ENCODE measurements around the gene LIFR. TPM values are rescaled to one million over a fixed set of nuclear protein-coding genes. Genes with fewer than 3 reads are reported as not detected.

LIFR gene
- total RNA-seq, 1 donor from 2014 or later: 16.0 TPM

- H3K4me1 Mint-ChIP-seq (ENCODE audit: low read depth, unreplicated experiment): peaks cover 16% of the 10 kb centered on the region
These were observed 83.4 kb downstream of the LIFR start for GRCh38 chr5:38473008-38473407.

GRCh38 chr5:38472541-38472940 lies 83.9 kb downstream of the LIFR start:
- FAIRE-seq: no peak
- Mint-ChIP-seq H3K4me1 (ENCODE audit: low read depth, unreplicated experiment) (peaks cover 20% of the 10 kb centered on the region), H3K9me3 (ENCODE audit: unreplicated experiment) (peaks cover 5% of the 10 kb centered on the region), H3K4me3 (ENCODE audit: unreplicated experiment) (no peak overlapping the region), H3K27me3 (ENCODE audit: low read depth, unreplicated experiment) (peaks cover 7% of the 10 kb centered on the region), H3K27ac (ENCODE audit: unreplicated experiment) (no peak overlapping the region), H3K36me3 (ENCODE audit: low read depth, unreplicated experiment) (peaks cover 2% of the 10 kb centered on the region)
- TF ChIP-seq CTCF (IDR thresholded peaks at IDR 0.05; ENCODE audit: insufficient read depth, low read depth, low read length): no peak
- no peak for TF ChIP-seq EZH2 (IDR thresholded peaks at IDR 0.05; ENCODE audit: insufficient read depth, low read length)
- H2AFZ ChIP-seq (ENCODE audit: low read depth, low read length): no peak overlapping the region
- DNase-seq (ENCODE audit: low read depth): no peak
- no peaks in the 10 kb centered on the region for H4K20me1 ChIP-seq (ENCODE audit: insufficient read depth, low read length)
- no peak overlapping the region for H3K4me2 ChIP-seq (ENCODE audit: low read length)
- peaks cover 14% of the 10 kb centered on the region for H3K4me1 ChIP-seq (ENCODE audit: insufficient read depth, low read length)
- no peaks in the 10 kb centered on the region for H3K9me3 ChIP-seq (ENCODE audit: insufficient read depth, low read depth, low read length)
- no peaks in the 10 kb centered on the region for H3K27me3 ChIP-seq (ENCODE audit: insufficient read depth, low read length)
- no peaks in the 10 kb centered on the region for H3K79me2 ChIP-seq (ENCODE audit: insufficient read depth, low read length)
- H3K4me3 ChIP-seq (ENCODE audit: insufficient read depth, low read depth, low read length): no peak overlapping the region
- H3K36me3 ChIP-seq (ENCODE audit: insufficient read depth, low read length): no peaks in the 10 kb centered on the region
- H3K27ac ChIP-seq (ENCODE audit: low read depth, low read length): no peak overlapping the region
- H3K9ac ChIP-seq (ENCODE audit: low read length): no peak overlapping the region

More at GRCh38 chr5:38473008-38473407, 83.4 kb downstream of the LIFR start:
- Histone ChIP-seq H3K27ac (ENCODE audit: low read depth, low read length) (no peak overlapping the region), H3K4me1 (ENCODE audit: insufficient read depth, low read length) (peaks cover 9% of the 10 kb centered on the region), H4K20me1 (ENCODE audit: insufficient read depth, low read length) (no peaks in the 10 kb centered on the region), H3K36me3 (ENCODE audit: insufficient read depth, low read length) (no peaks in the 10 kb centered on the region), H2AFZ (ENCODE audit: low read depth, low read length) (no peak overlapping the region), H3K9ac (ENCODE audit: low read length) (no peak overlapping the region), H3K4me2 (ENCODE audit: low read length) (no peak overlapping the region), H3K4me3 (ENCODE audit: insufficient read depth, low read depth, low read length) (no peak overlapping the region), H3K9me3 (ENCODE audit: insufficient read depth, low read depth, low read length) (no peaks in the 10 kb centered on the region), H3K79me2 (ENCODE audit: insufficient read depth, low read length) (no peaks in the 10 kb centered on the region), H3K27me3 (ENCODE audit: insufficient read depth, low read length) (no peaks in the 10 kb centered on the region)
- no peak for DNase-seq (ENCODE audit: low read depth)
- H3K9me3 Mint-ChIP-seq (ENCODE audit: unreplicated experiment): peaks cover 5% of the 10 kb centered on the region
- H3K36me3 Mint-ChIP-seq (ENCODE audit: low read depth, unreplicated experiment): peaks cover 2% of the 10 kb centered on the region
- no peak overlapping the region for H3K27ac Mint-ChIP-seq (ENCODE audit: unreplicated experiment)
- no peak for FAIRE-seq
- no peak for TF ChIP-seq CTCF (IDR thresholded peaks at IDR 0.05; ENCODE audit: insufficient read depth, low read depth, low read length)
- TF ChIP-seq EZH2 (IDR thresholded peaks at IDR 0.05; ENCODE audit: insufficient read depth, low read length): no peak
- peaks cover 7% of the 10 kb centered on the region for H3K27me3 Mint-ChIP-seq (ENCODE audit: low read depth, unreplicated experiment)
- no peak overlapping the region for H3K4me3 Mint-ChIP-seq (ENCODE audit: unreplicated experiment)

- peaks cover 7% of the 10 kb centered on the region for H3K27me3 Mint-ChIP-seq (ENCODE audit: low read depth, unreplicated experiment)
- no peak overlapping the region for H3K4me3 ChIP-seq (ENCODE audit: insufficient read depth, low read depth, low read length)
These were observed 84.7 kb downstream of the LIFR start for GRCh38 chr5:38471709-38472108.

More at GRCh38 chr5:38471709-38472108, 84.7 kb downstream of the LIFR start:
- Mint-ChIP-seq H3K4me3 (ENCODE audit: unreplicated experiment) (no peak overlapping the region), H3K9me3 (ENCODE audit: unreplicated experiment) (peaks cover 5% of the 10 kb centered on the region), H3K36me3 (ENCODE audit: low read depth, unreplicated experiment) (peaks cover 2% of the 10 kb centered on the region), H3K27ac (ENCODE audit: unreplicated experiment) (no peak overlapping the region), H3K4me1 (ENCODE audit: low read depth, unreplicated experiment) (peaks cover 22% of the 10 kb centered on the region)
- H3K9ac ChIP-seq (ENCODE audit: low read length): no peak overlapping the region
- H3K27me3 ChIP-seq (ENCODE audit: insufficient read depth, low read length): no peaks in the 10 kb centered on the region
- TF ChIP-seq CTCF (IDR thresholded peaks at IDR 0.05; ENCODE audit: insufficient read depth, low read depth, low read length) (no peak), EZH2 (IDR thresholded peaks at IDR 0.05; ENCODE audit: insufficient read depth, low read length) (no peak)
- no peaks in the 10 kb centered on the region for H3K9me3 ChIP-seq (ENCODE audit: insufficient read depth, low read depth, low read length)
- H3K79me2 ChIP-seq (ENCODE audit: insufficient read depth, low read length): no peaks in the 10 kb centered on the region
- H2AFZ ChIP-seq (ENCODE audit: low read depth, low read length): no peak overlapping the region
- H3K4me1 ChIP-seq (ENCODE audit: insufficient read depth, low read length): peaks cover 22% of the 10 kb centered on the region
- FAIRE-seq (no peak), DNase-seq (ENCODE audit: low read depth) (no peak)
- no peak overlapping the region for H3K27ac ChIP-seq (ENCODE audit: low read depth, low read length)
- no peak overlapping the region for H3K4me2 ChIP-seq (ENCODE audit: low read length)
- no peaks in the 10 kb centered on the region for H3K36me3 ChIP-seq (ENCODE audit: insufficient read depth, low read length)
- H4K20me1 ChIP-seq (ENCODE audit: insufficient read depth, low read length): no peaks in the 10 kb centered on the region
